DND-41 (cell line): ENCODE results near the gene JAML.

Experiments used
- ATAC-seq: fragments of 200-7000 bp; cut with Tn5 transposase; 3 replicates; pipeline ENCODE4 v1.9.1; 2021; ENCODE audit warnings: low read depth; ENCODE audit not compliant: insufficient read depth
- DNase-seq: peaks from one replicate; pipeline ENCODE4 v3.0.0-alpha.2; 2020
- H2AFZ ChIP-seq: 2 replicates; pipeline ENCODE4 v1.6.0; 2012; ENCODE audit warnings: low read depth, low read length
- H3K27ac ChIP-seq: 2 replicates; pipeline ENCODE4 v1.5.1; 2012; ENCODE audit warnings: low read length, inconsistent platforms
- H3K27me3 ChIP-seq: fragments of 200-600 bp; sonication (generic); 2 replicates; pipeline ENCODE4 v1.6.0; 2012; ENCODE audit warnings: low read length, mild to moderate bottlenecking, inconsistent platforms; ENCODE audit not compliant: insufficient read depth, poor library complexity
- H3K36me3 ChIP-seq: 2 replicates; pipeline ENCODE4 v1.5.1; 2012; ENCODE audit warnings: low read length, inconsistent platforms; ENCODE audit not compliant: insufficient read depth
- H3K4me1 ChIP-seq: 2 replicates; pipeline ENCODE4 v1.5.1; 2012; ENCODE audit warnings: mild to moderate bottlenecking, low read length; ENCODE audit not compliant: insufficient read depth
- H3K4me2 ChIP-seq: 2 replicates; pipeline ENCODE4 v1.6.0; 2012; ENCODE audit warnings: mild to moderate bottlenecking, moderate library complexity, low read length, inconsistent platforms; ENCODE audit not compliant: insufficient read depth
- H3K4me3 ChIP-seq, 2 experiments: fragments of 200-600 bp in 1 of 2; shearing (Covaris generic) in 1 of 2; 2 replicates each; pipeline ENCODE4 v1.5.1; 2012 to 2016; ENCODE audit warnings: inconsistent platforms in 2 of 2, low read length in 2 of 2, mild to moderate bottlenecking in 2 of 2, low read depth in 1 of 2, moderate library complexity in 1 of 2
- H3K79me2 ChIP-seq: 2 replicates; pipeline ENCODE4 v1.6.0; 2012; ENCODE audit warnings: low read length, inconsistent platforms; ENCODE audit not compliant: insufficient read depth
- H3K9ac ChIP-seq: 2 replicates; pipeline ENCODE4 v1.6.0; 2012; ENCODE audit warnings: low read depth, mild to moderate bottlenecking, inconsistent platforms, low read length, moderate library complexity
- H3K9me3 ChIP-seq: 2 replicates; pipeline ENCODE4 v1.5.1; 2012; ENCODE audit warnings: low read length, moderate library complexity, mild to moderate bottlenecking, inconsistent platforms; ENCODE audit not compliant: insufficient read depth, severe bottlenecking
- H4K20me1 ChIP-seq: 2 replicates; pipeline ENCODE4 v1.6.0; 2012; ENCODE audit warnings: low read length; ENCODE audit not compliant: insufficient read depth
- EZH2 ChIP-seq: IDR thresholded peaks from 3 replicates; pipeline ENCODE4 v1.6.1; 2012; ENCODE audit warnings: borderline replicate concordance, low read depth, mild to moderate bottlenecking, moderate library complexity, low read length, inconsistent platforms; ENCODE audit not compliant: severe bottlenecking
- TF ChIP-seq, protein P1 (sequence below): IDR thresholded peaks from 2 replicates; pipeline ENCODE4 v1.5.1; 2012; ENCODE audit warnings: borderline replicate concordance, low read length, moderate library complexity, mild to moderate bottlenecking; ENCODE audit not compliant: poor library complexity, severe bottlenecking; ENCODE audit errors: extremely low read depth

Gene JAML

DNA sequence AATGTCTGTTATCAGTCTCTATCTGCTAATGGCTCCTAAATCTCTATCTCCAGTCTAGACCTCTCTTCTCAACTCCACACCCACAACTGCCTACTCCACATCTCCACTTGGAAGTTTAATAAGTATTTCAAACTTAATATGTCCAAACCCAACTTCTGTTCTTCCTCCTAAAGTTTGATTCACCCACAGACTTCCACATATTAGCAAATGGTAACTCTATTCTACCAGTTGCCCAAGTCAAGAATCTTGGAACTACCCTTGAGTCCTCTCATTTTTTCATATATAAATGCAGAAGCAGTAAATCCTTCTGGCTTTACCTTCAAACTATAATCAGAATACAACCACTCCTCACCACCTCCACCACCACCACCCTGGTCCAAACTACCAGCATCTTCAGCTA is 6.7 kb upstream of the JAML start:
- Histone ChIP-seq H2AFZ (no peak overlapping the region), H3K27ac (no peak overlapping the region), H3K9ac (no peak overlapping the region), H3K4me2 (no peak overlapping the region), H4K20me1 (no peaks in the 10 kb centered on the region), H3K4me3 (no peak overlapping the region), H3K79me2 (no peaks in the 10 kb centered on the region), H3K36me3 (no peaks in the 10 kb centered on the region), H3K4me1 (no peaks in the 10 kb centered on the region), H3K27me3 (no peaks in the 10 kb centered on the region), H3K9me3 (no peaks in the 10 kb centered on the region)
- TF ChIP-seq, protein P1, sequence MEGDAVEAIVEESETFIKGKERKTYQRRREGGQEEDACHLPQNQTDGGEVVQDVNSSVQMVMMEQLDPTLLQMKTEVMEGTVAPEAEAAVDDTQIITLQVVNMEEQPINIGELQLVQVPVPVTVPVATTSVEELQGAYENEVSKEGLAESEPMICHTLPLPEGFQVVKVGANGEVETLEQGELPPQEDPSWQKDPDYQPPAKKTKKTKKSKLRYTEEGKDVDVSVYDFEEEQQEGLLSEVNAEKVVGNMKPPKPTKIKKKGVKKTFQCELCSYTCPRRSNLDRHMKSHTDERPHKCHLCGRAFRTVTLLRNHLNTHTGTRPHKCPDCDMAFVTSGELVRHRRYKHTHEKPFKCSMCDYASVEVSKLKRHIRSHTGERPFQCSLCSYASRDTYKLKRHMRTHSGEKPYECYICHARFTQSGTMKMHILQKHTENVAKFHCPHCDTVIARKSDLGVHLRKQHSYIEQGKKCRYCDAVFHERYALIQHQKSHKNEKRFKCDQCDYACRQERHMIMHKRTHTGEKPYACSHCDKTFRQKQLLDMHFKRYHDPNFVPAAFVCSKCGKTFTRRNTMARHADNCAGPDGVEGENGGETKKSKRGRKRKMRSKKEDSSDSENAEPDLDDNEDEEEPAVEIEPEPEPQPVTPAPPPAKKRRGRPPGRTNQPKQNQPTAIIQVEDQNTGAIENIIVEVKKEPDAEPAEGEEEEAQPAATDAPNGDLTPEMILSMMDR, result no peak
- TF ChIP-seq EZH2, result no peak
- no peak for ATAC-seq
- DNase-seq, result no peak

- TF ChIP-seq, protein P1, result no peak
- no peak for TF ChIP-seq EZH2
- H3K9me3 ChIP-seq, result no peaks in the 10 kb centered on the region
- no peaks in the 10 kb centered on the region for H3K36me3 ChIP-seq
- H3K4me2 ChIP-seq, result no peak overlapping the region
- H4K20me1 ChIP-seq, result no peaks in the 10 kb centered on the region
- no peaks in the 10 kb centered on the region for H3K79me2 ChIP-seq
- ATAC-seq (no peak), DNase-seq (no peak)
- H2AFZ ChIP-seq, result no peak overlapping the region
- peaks cover 5% of the 10 kb centered on the region for H3K4me1 ChIP-seq
- H3K9ac ChIP-seq, result no peak overlapping the region
- H3K27ac ChIP-seq, result no peak overlapping the region
- H3K4me3 ChIP-seq, result no peak overlapping the region
- H3K27me3 ChIP-seq, result no peaks in the 10 kb centered on the region
Measured at GRCh38 chr11:118230088-118230487, 5.3 kb upstream of the JAML start.

DNA sequence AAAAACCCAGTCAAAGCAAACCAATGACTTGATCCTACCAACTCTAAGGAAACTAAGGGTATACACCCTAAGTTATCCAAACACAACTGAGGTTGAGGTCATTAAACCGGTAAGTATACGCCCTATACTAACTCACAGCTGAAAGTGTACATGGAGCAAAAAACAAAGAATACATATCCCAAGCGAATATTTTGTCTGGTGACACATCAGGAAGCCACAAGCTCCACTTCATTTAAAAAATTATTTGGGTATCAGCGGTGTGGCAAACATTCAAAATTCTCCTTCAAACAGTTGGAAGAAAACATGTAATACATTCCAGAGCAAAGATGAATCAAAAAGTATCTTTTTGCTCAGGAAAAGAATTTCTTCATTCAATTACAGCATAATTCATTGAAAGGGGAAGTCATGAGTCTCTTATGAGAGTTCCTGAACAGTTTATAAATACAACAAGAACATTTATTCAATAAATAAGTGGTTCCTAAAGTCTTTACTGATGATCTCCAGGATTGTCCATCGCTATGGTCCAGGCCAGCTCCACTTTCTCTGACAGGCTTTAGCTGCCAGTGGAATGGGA is 4.5 kb upstream of the JAML start:
- H2AFZ ChIP-seq, result no peak overlapping the region
- H3K4me3 ChIP-seq, result no peak overlapping the region
- no peaks in the 10 kb centered on the region for H3K27me3 ChIP-seq
- H3K4me1 ChIP-seq, result peaks cover 12% of the 10 kb centered on the region
- H4K20me1 ChIP-seq, result no peaks in the 10 kb centered on the region
- H3K27ac ChIP-seq, result no peak overlapping the region
- no peaks in the 10 kb centered on the region for H3K79me2 ChIP-seq
- TF ChIP-seq, protein P1, result no peak
- no peak for TF ChIP-seq EZH2
- no peaks in the 10 kb centered on the region for H3K36me3 ChIP-seq
- DNase-seq (no peak), ATAC-seq (no peak)
- H3K9me3 ChIP-seq, result no peaks in the 10 kb centered on the region
- no peak overlapping the region for H3K9ac ChIP-seq
- H3K4me2 ChIP-seq, result no peak overlapping the region
